Coronary artery (tissue), 2 donors: Measurements from ENCODE around the gene HECTD1.
"Not testable (repeated sequence)": the region's sequence is repeated elsewhere in the genome, so short reads cannot be mapped to it uniquely, and the experiment has no call there.

Experiments
- DNase-seq: peaks from one replicate; pipeline ENCODE4 v3.0.0-alpha.2; 2017; ENCODE audit warnings: low spot score
- H3K27ac ChIP-seq, 2 donors: fragments of 200-600 bp; sonication (generic); one replicate each; pipeline ENCODE4 v1.5.1; 2016 to 2019
- H3K4me3 ChIP-seq: fragments of 200-600 bp; sonication (generic); 2 replicates; pipeline ENCODE4 v1.5.1; 2016; ENCODE audit warnings: mild to moderate bottlenecking, moderate library complexity
- TF ChIP-seq, protein P1 (sequence below): fragments of 200-600 bp; sonication (generic); IDR thresholded peaks from one replicate; pipeline ENCODE4 v1.5.1; 2019; ENCODE audit warnings: antibody characterized with exemption

Gene HECTD1

DNA sequence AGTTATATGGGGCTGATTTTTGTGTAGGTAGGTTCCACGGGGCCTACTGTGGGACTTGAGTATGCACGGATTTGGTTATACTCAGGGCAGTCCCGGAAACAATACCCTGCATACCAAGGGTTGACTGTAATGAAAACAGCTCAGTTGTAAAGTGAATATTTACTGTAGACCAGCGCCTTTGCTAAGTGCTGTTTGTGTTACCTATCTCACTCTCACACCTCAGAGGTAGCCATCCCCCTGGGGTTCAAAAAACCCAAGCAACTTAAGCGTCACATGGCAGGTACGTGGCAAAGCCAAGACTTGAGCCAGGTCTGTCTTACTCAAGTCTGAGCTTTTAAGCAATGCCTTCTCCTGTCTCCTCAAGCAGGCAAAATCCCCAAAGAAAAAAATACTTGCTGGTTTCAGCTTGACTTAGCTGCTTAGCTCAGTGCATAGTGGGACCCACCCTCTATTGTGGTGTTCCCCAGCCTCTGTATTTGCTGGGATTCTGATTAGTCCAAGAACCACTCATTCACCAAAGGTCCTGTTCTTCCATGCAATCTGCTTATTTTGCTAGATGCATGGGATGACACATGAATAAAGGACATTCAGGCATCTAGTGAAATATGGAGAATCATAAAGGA, 147.2 kb downstream of the HECTD1 start:
- H3K27ac ChIP-seq: no peak overlapping the region
- no peak for DNase-seq
- TF ChIP-seq, protein P1, sequence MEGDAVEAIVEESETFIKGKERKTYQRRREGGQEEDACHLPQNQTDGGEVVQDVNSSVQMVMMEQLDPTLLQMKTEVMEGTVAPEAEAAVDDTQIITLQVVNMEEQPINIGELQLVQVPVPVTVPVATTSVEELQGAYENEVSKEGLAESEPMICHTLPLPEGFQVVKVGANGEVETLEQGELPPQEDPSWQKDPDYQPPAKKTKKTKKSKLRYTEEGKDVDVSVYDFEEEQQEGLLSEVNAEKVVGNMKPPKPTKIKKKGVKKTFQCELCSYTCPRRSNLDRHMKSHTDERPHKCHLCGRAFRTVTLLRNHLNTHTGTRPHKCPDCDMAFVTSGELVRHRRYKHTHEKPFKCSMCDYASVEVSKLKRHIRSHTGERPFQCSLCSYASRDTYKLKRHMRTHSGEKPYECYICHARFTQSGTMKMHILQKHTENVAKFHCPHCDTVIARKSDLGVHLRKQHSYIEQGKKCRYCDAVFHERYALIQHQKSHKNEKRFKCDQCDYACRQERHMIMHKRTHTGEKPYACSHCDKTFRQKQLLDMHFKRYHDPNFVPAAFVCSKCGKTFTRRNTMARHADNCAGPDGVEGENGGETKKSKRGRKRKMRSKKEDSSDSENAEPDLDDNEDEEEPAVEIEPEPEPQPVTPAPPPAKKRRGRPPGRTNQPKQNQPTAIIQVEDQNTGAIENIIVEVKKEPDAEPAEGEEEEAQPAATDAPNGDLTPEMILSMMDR: no peak
- H3K4me3 ChIP-seq: no peak overlapping the region

- DNase-seq: no peak
- Histone ChIP-seq H3K4me3 (no peak overlapping the region), H3K27ac (no peak overlapping the region)
- TF ChIP-seq, protein P1: no peak
Measured at GRCh38 chr14:31059152-31059924, 148.3 kb downstream of the HECTD1 start.

DNA sequence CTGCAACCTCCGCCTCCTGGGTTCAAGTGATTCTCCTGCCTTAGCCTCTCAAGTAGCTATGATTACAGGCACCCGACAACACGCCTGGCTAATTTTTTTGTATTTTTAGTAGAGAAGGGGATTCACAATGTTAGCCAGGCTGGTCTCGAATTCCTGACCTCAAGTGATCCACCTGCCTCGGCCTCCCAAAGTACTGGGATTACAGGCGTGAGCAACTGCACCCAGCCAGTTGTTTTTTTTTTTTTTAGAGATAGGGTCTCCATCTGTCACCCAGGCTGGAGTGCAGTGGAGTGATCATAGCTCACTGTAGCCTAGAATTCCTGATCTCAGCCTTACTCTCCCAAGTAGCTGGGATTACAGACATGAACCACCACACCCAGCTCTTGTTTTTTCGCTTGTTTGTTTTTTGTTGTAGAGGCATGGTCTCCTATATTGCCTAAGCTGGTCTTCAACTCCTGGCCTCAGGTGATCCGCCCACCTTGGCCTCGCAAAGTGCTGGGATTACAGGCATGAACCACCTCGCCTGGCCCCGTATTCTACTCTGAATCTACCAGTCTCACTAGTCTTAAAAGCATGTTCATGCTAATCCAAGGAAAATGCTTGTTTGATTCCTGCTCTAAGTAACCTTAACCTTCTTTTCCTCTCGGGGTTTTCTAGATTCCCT, 149.8 kb downstream of the HECTD1 start:
- H3K27ac ChIP-seq: no peak overlapping the region
- TF ChIP-seq, protein P1: no peak
- DNase-seq: no peak
- H3K4me3 ChIP-seq: no peak overlapping the region

- H3K27ac ChIP-seq: no peak overlapping the region
- DNase-seq: no peak
- TF ChIP-seq, protein P1: no peak
- no peak overlapping the region for H3K4me3 ChIP-seq
Measured at GRCh38 chr14:31057035-31057434, 150.6 kb downstream of the HECTD1 start.

DNA sequence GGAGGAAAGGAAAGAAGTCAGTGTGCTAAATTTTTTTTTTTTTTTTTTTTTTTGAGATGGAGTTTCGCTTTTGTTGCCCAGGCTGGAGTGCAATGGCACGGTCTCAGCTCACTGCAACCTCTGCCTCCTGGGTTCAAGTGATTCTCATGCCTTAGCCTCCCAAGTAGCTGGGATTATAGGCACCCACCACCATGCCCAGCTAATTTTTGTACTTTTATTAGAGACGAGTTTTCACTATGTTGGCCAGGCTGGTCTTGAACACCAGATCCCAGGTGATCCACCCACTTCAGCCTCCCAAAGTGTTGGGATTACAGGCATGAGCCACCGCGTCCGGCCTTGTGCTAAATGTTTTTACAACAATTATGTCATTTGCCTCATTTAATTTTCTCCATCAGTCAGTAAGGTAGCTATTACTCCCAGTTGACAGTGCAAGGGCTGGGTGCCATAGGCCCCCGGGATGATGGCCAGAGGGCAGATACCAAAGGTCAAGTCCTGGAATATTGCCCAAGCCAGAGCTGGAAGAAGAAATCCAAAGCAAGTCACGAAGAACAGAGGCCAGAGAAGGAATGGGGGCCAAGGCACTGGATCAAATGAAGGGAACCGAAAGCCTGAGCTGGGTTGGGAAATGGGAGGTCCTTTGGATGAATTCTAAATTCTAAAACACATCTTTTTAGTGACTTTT, 154.5 kb downstream of the HECTD1 start:
- DNase-seq: peak; percentile 82
- not testable (repeated sequence) for H3K4me3 ChIP-seq

GRCh38 chr14:31051511-31051910, 156.1 kb downstream of the HECTD1 start:
- Histone ChIP-seq H3K27ac (no peak overlapping the region), H3K4me3 (no peak overlapping the region)
- TF ChIP-seq, protein P1: no peak
- no peak for DNase-seq

More for the DNA sequence above, 154.5 kb downstream of the HECTD1 start:
- peak overlapping the region in 1 of 2 donors; percentile 64 for H3K27ac ChIP-seq

DNA sequence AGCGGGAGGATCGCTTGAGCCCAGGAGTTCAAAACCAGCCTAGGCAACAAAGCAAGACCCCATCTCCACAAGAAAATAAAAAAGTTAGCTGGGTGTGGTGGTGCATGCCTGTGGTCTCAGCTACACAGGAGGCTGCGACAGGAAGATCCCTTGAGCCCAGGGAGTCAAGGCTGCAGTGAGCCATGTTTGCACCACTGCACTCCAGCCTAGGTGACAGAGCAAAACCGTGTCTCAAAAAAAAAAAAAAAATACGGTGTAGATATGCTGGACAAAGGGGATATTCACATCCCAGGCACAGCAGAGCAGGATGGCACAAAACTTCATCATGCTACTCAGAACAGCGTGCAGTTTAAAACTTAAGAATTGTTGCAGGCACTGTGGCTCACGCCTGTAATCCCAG, 156.6 kb downstream of the HECTD1 start:
- Histone ChIP-seq H3K27ac (no peak overlapping the region), H3K4me3 (no peak overlapping the region)
- no peak for DNase-seq
- TF ChIP-seq, protein P1: no peak
